ENCODE measurements around the gene TRRAP.

Gene TRRAP

DNA sequence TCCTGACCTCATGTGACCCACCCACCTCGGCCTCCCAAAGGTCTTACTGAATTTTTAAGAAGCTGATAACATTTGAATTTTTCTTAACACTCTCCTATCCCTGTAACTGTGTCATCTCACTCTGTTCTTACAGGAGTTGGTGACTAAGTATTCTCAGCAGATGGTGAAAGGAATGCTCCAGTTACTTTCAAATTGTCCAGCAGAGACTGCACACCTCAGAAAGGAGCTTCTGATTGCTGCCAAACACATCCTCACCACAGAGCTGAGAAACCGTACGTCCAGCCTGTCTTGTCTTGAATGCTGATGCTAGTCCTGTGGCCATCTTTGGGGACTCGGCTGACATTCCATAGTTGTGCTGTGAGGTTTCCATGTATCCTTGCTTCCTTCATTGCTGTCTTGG is 24.9 kb downstream of the TRRAP start:
- DNase-seq, result no peak

DNA sequence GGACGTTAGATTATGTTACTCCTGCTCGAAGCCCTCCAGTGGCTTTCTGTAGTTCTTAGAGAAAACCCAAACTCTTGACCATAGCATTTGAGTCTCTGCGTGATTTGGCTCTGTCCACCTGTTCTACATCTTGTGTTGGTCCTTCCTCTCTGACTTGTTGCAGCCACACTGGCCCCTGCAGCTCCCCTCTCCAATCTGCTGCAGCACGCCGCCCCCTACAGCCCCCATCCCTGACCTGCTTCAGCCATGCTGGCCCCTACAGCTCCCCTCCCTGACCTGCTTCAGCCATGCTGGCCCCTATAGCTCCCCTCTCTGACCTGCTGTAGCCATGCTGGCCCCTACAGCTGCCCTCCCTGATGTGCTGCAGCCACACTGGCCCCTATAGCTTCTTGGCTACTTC is 29.2 kb downstream of the TRRAP start:
- DNase-seq, result no peak

DNA sequence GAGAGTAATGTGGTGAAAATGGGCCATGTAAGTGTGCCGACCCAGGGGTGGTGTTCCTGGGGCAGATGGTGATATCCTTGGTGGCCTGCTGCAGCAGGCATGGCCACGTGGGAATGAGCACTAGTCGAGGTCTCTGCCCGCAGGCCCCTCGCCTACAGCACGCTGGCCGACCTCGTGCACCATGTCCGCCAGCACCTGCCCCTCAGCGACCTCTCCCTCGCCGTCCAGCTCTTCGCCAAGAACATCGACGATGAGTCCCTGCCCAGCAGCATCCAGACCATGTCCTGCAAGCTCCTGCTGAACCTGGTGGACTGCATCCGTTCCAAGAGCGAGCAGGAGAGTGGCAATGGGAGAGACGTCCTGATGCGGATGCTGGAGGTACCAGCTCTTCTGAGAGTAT is 30.3 kb downstream of the TRRAP start:
- DNase-seq, result no peak

DNA sequence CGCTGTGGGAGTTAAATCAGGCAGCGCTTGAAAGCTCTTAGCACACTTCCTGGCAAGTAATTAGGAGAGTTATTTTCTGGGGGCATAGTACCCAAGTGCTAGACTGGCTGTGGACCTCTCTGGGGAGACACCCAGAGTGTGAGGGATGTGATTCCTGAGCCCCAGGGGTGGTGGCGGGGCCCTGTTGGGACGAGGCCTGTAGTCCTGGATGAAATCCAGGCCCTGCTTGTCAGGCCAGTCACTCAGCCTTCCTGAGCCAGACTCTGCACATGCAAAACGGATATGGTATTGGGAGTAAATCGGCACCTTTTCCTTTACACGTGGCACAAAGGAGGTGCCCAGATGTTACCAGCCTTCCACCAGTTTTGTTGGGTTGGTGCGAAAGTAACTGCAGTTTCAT is 31.2 kb downstream of the TRRAP start:
- no peak for DNase-seq

DNA sequence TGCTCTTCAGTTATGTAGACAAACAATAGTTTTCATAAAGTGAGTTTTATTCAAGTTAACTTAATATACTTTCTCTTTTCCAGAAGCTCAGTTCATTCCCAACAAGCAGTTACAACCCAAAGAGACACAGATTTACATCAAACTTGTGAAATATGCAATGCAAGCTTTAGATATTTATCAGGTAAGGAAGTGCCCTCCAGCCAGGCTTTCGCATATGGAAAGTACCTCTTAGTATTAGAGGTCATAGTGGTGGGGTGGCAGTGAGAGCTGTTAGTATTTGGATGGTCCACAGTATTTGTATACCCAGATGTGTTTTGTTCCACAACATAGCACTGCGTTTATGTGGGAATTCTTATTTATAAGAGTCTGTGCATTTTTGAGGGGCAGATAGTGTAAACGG is 32.1 kb downstream of the TRRAP start:
- DNase-seq, result no peak

DNA sequence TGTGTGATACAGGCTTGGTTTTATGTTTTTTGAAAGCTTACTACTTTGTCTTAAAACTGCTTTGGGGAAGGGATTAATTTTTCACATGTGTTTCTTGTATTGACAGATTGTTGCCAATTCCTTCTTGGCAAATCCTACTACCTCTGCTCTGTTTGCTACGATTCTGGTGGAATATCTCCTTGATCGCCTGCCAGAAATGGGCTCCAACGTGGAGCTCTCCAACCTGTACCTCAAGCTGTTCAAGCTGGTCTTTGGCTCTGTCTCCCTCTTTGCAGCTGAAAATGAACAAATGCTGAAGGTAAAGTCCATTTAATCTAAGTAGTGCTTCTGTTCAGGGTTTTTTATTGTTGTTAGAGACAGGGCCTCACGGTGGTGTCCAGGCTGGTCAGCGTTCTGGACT is 33.6 kb downstream of the TRRAP start:
- DNase-seq, result no peak

DNA sequence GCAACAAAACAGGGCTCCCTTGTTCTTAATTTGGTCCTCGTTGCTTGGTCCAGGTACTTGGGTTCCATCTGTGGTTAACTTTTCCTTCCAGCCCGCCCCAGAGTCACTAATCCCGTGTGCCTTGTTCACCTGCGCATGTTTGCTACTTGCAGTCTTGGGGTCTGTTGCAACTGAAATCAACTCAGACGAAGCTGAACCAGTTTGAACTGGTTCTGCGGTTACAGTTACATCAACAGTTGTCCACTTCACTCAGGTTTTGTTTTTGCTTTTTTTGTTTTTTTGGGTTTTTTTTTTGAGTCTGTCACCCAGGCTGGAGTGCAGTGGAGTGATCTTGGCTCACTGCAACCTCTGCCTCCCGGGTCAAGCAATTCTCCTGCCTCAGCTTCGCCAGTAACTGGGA is 34.7 kb downstream of the TRRAP start:
- DNase-seq, result no peak

DNA sequence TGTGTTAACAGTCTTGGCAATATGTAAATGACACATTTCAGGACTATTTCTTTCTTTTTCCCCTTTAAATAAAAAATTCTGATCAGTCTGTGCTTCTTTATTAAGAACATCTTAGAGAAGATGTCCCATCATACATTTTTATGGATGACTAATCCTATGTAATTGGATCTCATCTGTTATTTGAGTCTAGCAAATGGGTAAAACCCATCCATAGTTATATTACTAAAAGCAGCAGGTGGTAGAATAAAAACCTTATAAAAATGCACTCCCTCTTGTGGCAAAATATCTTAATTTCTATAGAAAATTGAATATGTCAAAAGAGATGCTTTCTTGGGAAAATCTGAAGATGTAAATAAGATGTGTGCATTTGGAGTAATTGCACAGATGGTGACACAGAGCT is 35.3 kb downstream of the TRRAP start:
- no peak for DNase-seq

DNA sequence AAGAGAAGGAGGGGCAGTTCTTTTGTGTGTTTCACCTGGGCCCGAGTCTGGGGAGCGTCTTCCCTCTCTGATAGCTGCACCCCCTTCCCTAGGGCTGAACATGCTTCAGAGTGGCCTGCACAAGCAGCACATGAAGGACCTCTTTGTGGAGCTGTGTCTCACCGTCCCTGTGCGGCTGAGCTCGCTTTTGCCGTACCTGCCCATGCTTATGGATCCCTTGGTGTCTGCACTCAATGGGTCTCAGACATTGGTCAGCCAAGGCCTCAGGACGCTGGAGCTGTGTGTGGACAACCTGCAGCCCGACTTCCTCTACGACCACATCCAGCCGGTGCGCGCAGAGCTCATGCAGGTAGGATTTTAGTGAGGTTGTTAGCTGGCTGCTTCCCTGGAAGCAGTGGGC is 39.0 kb downstream of the TRRAP start:
- DNase-seq, result no peak

DNA sequence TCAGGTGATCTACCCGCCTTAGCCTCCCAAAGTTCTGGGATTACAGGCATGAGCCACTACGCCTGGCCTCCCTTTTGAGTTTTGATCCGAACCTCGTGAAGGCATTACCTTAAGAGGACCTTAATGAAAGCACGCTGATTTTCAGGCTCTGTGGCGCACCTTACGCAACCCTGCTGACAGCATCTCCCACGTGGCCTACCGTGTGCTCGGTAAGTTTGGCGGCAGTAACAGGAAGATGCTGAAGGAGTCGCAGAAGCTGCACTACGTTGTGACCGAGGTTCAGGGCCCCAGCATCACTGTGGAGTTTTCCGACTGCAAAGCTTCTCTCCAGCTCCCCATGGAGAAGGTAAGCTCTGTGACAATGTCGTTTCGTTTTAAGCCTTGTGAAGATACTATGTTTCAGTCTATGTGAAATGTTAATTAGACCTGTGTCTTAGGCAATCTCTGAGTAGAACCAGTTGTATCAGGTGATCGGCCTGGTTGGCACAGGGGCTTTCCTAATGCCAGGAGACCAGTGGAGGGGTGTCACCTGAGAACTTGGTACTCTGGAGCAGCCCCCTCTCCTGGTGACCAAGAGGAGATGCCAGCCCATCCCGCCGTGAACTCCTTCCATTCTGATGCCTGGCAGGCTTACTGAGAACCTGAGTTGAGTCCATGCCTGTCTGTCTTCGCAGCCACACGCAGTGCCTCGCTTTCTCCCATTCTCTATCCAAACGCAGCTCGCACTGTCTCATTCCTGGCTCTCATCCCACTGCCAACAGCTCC is 43.5 kb downstream of the TRRAP start:
- DNase-seq, result no peak

DNA sequence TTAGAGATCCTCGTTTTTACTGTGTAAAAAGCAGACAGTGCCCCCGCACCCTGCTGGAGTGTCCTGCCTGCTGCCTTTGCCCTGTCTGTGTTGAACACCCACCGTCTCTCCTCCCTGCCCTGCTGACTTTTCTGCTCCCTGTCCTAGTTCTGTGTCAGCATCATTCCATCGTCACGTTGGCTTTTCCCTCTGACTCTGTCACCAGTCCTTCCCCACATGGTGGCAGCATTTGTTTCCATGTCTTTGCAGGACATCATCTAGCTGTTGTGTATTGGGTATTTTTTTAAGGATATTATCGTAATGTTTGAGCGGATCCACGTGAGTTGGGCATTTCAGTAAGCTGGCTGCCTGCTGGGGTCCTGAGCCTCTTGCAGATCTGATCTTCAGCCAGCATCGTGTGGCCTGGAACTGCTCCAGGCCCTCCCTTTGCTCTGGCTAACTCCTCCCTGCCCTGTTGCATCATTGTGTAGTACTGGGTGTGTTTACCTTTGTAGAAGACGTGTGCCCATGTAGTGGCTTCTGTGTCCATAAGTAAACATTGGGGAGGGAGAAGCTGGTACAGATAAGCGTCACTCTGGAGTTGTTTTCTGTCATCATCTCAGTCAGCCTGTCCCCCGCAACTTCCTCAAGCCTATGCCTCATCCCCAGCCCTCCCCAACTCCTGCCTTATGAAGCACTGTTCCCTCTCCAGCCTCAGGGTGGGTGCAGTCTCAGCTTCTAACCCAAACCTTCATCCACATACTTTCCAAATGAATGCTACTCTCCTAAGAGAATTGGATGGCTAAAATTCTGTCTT is 44.3 kb downstream of the TRRAP start:
- peak in 1 of 2 experiments; percentile 35 for DNase-seq

DNA sequence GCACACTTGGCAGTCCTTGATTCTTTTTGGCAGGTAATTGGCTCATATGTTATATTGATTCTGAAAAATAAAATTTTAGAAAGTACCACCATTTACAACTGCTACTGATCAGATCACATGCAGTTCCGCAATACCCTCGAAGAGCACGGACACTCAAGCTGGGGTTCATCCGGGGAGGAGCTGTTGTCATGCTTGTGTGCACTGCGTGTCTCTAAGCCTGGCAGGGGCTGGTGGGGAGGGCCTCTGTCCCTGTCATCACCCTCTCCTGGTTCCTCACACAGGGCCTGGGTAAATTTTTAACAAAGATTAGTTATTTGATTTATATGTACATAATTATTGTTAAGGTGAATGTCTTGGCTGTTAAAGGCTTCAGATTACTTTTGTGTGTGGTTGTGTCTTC is 45.2 kb downstream of the TRRAP start:
- no peak for DNase-seq

DNA sequence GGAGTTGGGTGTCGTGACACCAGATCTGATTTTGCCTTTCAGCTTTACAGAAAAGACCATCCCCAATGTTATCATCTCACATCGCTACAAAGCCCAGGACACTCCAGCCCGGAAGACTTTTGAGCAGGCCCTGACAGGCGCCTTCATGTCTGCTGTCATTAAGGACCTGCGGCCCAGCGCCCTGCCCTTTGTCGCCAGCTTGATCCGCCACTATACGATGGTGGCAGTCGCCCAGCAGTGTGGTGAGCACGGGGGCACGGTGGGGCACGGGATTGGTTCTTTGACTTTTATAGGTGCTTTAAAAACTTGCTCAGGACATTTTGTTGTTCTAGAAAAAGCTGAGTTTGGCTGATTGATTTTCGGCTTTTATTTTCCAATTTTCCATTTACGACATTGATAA is 48.8 kb downstream of the TRRAP start:
- DNase-seq, result no peak

DNA sequence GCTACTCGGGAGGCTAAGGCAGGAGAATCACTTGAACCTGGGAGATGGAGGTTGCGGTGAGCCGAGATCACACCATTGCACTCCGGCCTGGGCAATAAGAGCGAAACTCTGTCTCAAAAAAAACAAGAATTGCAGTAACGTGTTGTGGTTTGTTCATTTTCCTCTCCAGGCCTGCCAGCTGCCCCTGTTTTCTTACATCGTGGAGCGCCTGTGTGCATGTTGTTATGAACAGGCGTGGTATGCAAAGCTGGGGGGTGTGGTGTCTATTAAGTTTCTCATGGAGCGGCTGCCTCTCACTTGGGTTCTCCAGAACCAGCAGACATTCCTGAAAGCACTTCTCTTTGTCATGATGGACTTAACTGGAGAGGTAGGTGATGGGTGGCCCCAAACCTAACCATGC is 52.1 kb downstream of the TRRAP start:
- no peak for DNase-seq

DNA sequence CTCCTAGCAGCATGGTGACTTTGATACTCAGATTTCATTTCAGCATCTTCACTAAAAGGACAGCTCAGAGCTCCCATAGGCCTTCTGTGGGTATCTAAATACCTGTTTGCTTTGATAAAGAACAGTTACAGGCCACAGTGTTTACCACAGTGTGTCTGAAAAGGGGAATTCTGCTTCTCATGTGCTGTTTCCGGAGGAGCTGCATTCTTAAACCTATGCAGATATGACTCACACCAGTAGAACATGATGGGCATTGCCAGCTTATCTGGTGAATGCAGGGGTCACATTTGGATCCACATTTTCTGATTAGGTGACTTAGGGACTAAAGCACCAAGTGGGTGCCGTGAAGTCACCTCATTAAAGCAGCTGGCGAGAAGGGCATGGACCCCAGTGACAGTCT is 52.6 kb downstream of the TRRAP start:
- DNase-seq, result no peak

DNA sequence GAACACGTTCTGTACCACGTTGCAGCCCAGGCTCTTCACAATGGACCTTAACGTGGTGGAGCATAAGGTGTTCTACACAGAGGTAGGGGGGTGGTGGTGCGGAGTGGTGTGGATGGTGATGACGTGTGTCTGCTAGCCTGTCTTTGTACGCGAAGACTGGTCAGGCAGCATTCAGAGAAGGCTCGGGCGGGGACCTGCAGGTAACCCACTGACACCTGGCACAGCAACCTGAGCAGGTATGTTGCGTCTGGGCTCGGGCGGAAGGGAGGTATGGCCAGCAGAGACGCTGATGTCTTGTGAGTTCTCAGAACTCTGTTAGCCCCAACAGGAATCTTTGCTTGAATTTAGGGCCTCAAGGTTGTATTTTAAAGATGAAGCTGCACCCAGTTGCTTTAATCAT is 55.0 kb downstream of the TRRAP start:
- DNase-seq, result no peak

DNA sequence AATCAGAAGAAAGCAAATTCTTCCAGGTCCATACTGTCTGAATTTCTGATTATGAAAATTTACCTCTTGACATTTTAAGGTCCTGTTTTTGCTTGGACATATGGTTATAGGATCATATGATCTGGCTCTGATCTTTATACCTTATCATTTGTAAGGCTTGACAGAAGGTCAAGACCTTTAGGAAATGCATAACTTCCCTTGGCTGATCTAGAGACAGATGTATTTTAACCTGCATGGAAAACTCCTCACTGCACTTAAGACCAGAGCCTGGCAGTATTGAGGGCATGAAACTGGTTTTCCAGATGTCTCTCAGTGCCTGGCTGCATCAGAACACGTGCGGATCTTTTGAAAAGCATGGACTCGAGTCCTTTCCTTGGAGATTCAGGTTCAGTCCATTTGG is 55.9 kb downstream of the TRRAP start:
- DNase-seq, result no peak

DNA sequence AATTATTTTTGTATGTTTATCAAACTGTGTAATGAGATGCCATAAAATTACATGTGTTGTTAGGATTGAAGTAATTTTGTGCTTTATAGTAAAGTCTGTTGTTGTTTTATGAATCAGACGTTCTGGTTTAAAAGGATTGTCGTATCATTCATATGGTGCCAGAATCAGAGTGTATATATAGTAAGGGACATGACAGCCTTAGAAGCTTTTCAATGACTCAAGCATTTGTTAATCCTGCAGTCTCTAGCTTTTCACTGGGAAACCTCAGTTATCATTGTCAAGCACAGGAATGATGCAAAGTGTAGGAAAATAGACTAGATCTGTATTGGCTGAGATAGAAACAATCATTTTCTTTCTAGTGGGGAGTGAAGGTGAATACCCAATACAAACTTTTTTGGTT is 57.5 kb downstream of the TRRAP start:
- DNase-seq, result no peak

DNA sequence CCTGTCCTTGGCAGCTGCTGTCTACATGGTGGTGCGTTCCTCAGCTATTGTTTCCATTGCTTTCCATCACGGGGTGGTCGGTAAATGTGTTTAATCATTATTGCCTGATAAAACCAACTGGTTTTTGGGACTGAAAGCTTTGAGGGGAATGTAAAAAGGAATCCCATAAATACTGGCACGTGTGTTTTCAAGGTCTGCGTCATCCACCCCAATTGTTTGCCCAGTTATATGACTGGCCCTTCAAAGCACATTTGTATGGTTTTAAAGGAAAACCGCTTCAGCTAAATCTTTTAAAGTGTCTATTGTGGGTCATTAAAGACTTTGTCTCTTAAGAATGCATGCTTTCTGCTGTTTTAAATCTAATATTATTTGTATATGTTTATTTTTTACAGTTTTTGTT is 65.0 kb downstream of the TRRAP start:
- DNase-seq, result no peak

DNA sequence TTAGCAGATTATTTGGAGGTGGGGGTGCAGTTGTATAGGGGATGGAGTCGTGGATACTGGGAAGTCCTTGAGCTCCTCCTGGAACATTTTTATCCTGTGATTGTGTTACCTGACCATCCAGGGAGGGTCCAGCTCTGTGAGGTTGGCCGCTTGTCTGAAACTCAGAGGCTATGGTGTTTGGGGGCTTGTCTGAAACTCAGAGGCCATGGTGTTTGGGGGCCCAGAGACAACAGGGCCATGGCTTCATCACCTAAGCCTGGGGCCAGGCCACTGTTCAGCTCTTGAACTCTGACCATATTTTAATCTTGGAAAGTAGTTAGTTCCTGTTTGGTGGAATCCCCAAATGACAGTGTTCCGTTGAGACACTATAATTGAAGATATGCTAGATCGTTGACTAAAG is 66.1 kb downstream of the TRRAP start:
- no peak for DNase-seq

DNA sequence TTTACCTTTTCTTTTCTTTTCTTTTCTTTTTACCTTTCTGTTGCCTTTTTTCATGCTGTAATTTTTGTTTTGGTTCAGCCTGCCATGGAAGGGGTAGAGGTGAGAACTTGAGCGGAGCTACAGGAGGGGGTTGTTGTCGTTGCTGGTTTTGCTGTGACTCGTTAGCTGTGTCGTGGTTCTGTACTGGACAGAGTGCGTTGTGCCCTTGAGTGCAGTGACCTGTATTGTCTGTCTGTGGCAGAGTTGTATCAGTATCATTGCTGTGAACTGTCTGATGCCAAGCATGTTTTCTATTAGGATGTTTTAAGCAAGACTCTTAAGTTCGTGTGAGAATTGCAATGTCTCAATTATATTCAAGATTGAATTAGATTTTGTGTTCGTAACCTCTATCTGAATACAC is 67.5 kb downstream of the TRRAP start:
- no peak for DNase-seq

DNA sequence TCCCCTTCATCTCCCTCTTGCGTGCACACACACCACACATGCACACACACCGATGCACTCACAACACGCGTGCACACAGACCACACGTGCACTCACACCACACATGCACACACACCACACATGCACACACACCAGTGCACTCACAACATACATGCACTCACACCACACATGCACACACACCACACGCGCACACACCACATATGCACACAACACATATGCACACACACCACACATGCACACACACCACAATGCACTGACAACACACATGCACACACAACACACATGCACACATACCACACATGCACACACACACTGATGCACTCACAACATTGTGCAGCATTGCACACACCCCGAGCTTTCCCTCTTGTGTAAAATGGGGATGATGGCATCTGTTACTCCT is 68.1 kb downstream of the TRRAP start:
- no peak for DNase-seq

DNA sequence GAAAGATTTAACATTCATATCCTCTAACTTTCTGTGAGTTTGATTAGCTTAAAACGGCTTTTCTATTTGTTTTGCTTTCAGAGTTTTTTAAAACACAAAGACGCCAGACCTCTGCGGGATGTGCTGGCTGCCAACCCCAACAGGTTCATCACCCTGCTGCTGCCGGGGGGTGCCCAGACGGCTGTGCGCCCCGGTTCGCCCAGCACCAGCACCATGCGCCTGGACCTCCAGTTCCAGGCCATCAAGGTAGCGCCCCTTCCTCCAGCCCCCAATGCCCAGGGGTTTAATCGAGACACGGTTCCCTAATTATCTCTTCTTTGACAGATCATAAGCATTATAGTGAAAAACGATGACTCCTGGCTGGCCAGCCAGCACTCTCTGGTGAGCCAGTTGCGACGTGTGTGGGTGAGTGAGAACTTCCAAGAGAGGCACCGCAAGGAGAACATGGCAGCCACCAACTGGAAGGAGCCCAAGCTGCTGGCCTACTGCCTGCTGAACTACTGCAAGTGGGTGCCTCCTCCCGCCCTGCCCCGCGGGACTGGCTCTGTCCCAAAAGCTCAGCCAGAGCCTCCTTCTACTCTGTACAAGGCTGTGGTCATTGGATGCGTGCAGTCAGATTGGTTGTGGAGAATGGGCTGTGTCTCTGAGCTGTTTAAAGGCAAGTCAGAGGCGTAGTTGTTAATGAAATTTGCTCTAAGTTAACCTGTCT is 71.2 kb downstream of the TRRAP start:
- DNase-seq, result no peak

DNA sequence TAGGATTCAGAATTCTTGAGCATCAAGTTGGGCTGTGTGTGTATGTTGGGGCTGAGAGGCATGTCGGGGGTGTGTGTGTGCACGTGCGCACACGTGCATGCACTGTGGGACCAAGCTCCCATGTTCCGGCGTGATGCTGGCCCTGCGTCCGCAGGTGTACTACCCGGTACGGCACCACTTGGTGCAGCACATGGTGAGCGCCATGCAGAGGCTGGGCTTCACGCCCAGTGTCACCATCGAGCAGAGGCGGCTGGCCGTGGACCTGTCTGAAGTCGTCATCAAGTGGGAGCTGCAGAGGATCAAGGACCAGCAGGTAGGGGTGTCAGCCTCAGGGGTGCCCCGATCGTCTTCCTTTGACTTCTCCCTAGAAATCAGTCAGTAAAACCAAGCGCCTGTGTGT is 77.7 kb downstream of the TRRAP start:
- DNase-seq, result no peak
